Heart right ventricle (tissue), 16 donors: ENCODE results near the gene CNTN4. TPM values are rescaled to one million over a fixed set of nuclear protein-coding genes. Genes with fewer than 3 reads are reported as not detected.

Experiments
- ATAC-seq, 8 donors: fragments of 200-7000 bp; cut with Tn5 transposase; one replicate each; pipeline ENCODE4 v1.9.1; 2020; ENCODE audit warnings: mild to moderate bottlenecking in 8 of 8, moderate library complexity in 8 of 8, moderate number of reproducible peaks in 1 of 8
- DNase-seq, 2 donors: peaks; one replicate each; pipeline ENCODE4 v3.0.0-alpha.2; 2020
- H3K27ac ChIP-seq, 10 donors: fragments of 200-600 bp; sonication (generic) in 2 of 10; one replicate each; pipeline versions ENCODE4 v1.5.0 to v1.8.0; 2020 to 2022; ENCODE audit warnings: mild to moderate bottlenecking in 3 of 10
- H3K27me3 ChIP-seq, 7 donors: fragments of 200-600 bp; one replicate each; pipeline ENCODE4 v1.8.0; 2021 to 2022; ENCODE audit warnings: mild to moderate bottlenecking in 2 of 7
- H3K36me3 ChIP-seq, 9 donors: fragments of 200-600 bp; sonication (generic) in 1 of 9; one replicate each; pipeline versions ENCODE4 v1.5.0 to v1.8.0; 2020 to 2022; ENCODE audit warnings: mild to moderate bottlenecking in 2 of 9
- H3K4me1 ChIP-seq, 9 donors: fragments of 200-600 bp; sonication (generic) in 1 of 9; one replicate each; pipeline versions ENCODE4 v1.5.0 to v1.8.0; 2020 to 2022; ENCODE audit warnings: mild to moderate bottlenecking in 4 of 9
- H3K4me3 ChIP-seq, 10 donors: fragments of 200-600 bp; sonication (generic) in 2 of 10; one replicate each; pipeline versions ENCODE4 v1.5.0 to v1.8.0; 2020 to 2022; ENCODE audit warnings: mild to moderate bottlenecking in 7 of 10, moderate library complexity in 2 of 10
- H3K9me3 ChIP-seq, 11 donors: fragments of 200-600 bp in 10 of 11; sonication (generic) in 2 of 11; one replicate each; pipeline versions ENCODE4 v1.5.0 to v1.8.0; 2013 to 2022; ENCODE audit warnings: mild to moderate bottlenecking in 2 of 11, control low read depth in 1 of 11, moderate library complexity in 1 of 11
- CTCF ChIP-seq, 9 donors: fragments of 200-600 bp; sonication (generic) in 2 of 9; IDR thresholded peaks; one replicate each; pipeline versions ENCODE4 v1.5.0 to v1.8.0; 2021 to 2022; ENCODE audit warnings: antibody characterized with exemption in 9 of 9, mild to moderate bottlenecking in 5 of 9, moderate library complexity in 1 of 9
- WGBS, 2 donors: extraction: QIAGEN DNeasy Blood & Tissue Kit; methylation state at CpG; one replicate each; pipeline ENCODE4 v1.1.7; 2013; ENCODE audit warnings: inconsistent platforms in 1 of 2; 5-methylcytosine and 5-hydroxymethylcytosine counted together
- intact Hi-C, 10 donors: fragments of 100-400 bp; cut with DNase I; formaldehyde crosslinking; loops; one replicate each; pipeline versions ENCODE4 v1.11.1 to v1.14.2; 2022
- polyA plus RNA-seq, 2 donors: library from polyadenylated mRNA; stranded (reverse); fragments of 200-250 nt; gene quantifications; one replicate each; pipeline ENCODE4 v1.2.3, GENCODE V29; 2013
- total RNA-seq, 10 donors: library from RNA; stranded (reverse); fragmentation: NEBNext Ultra II Directional in 3 of 10; extraction: Animal tissue kit (Norgen Biotek cat#: 25700) in 3 of 10; gene quantifications; one replicate each; pipeline versions ENCODE4 v1.2.1 to v1.2.4, GENCODE V29; 2021 to 2023
- donor health status: Arrhythmogenic right ventricular cardiomyopathy.
- donor health status: ischemic (EF 13 %, LVEDD 7.1; RV severe dilation, severe dysfunction).
- donor health status: healthy with polysubstance abuse.
- donor health status: DM: no; HTN: yes; CAD: no.
- donor health status: DM: no; HTN: no; CAD: no.
- donor health status: ischemic (EF 25% LVEDD 6.9; RV normal size, moderate dysfunction).
- donor health status: ischemic (EF 25% LVEDD 5.7; RV mildly dilated, moderate dysfunction).
- donor health status: healthy.
- donor health status: DM: yes; HTN: yes; CAD: no.
- donor health status: Ischemic cardiomyopathy.
- donor health status: ischemic (EF 35%, LVEDD 5.7; RV mildly dilated, moderate dysfunction).
- donor health status: nonischemic (EF 11% LVEDD 7.7; RV severe dilation, severe dysfunction).
- donor health status: DM: yes; HTN: yes; CAD: no.
- donor health status: PGD.
- donor health status: ischemic (EF 29% LVEDD 5.4; RV normal size, mild dysfunction).
- donor health status: nonischemic (EF 23%, LVEDD 6.1; RV moderate dilation, normal function).

Gene CNTN4
- total and polyA plus RNA-seq, 12 donors: 0.48 to 4.7 (median 2.5) TPM

DNA sequence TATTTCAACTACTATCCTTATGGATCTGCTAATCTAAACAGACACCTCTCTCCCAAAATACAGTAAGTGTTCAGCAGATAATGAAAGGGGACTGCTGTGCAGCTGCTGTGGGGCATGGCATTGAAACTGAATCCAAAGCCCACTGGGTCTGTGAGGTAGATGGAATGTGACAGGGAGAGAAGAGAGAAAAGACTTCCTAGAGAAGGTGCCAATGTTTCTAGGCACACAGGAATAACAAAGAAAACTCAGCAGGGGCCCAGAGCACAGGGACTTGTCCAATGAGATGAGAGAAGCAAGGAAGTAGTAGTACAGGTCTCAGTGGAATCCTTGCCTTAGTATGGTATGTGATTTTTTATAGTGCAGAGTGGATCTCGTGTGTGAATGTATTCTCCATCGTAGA lies 553.7 kb downstream of the CNTN4 start:
- WGBS, 2 donors: 33 to 35% methylated on average over 2 of the region's 2 CpGs
- H3K4me3 ChIP-seq: no peak overlapping the region

DNA sequence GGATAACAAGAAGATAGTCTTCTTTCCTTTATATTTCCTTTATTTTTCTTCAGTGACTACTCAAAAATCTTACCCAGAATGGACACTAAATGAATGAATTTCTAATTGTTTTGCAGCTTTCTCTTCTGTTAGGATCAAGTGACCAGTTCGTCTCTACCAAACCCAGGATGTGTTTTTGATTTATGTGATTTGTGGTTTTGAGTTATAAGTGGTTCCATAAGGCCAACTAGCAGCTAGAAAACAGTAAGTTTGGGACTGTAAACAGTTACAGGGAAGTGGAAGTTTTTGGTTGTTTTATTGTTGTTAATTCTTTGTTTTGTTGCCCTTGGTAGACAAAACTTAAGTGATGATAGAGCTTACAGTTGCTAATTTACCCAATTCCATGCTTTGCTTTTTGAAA lies 555.0 kb downstream of the CNTN4 start:
- Histone ChIP-seq H3K27me3 (no peaks in the 10 kb centered on the region), H3K36me3 (no peaks in the 10 kb centered on the region), H3K9me3 (peaks cover 0 to 24% (median 4%) of the 10 kb centered on the region in 11 donors), H3K4me1 (peaks cover 0 to 22% (median 0%) of the 10 kb centered on the region in 9 donors), H3K4me3 (no peak overlapping the region), H3K27ac (no peak overlapping the region)
- WGBS, 2 donors: 66 to 74% methylated on average over 1 of the region's 1 CpG
- intact Hi-C loops: no loop called here
- ATAC-seq (no peak), DNase-seq (no peak)
- TF ChIP-seq CTCF (IDR thresholded peaks at IDR 0.05): no peak

More for the DNA sequence above, 553.7 kb downstream of the CNTN4 start:
- intact Hi-C loops: no loop called here
- no peak overlapping the region for H3K27ac ChIP-seq
- no peaks in the 10 kb centered on the region for H3K27me3 ChIP-seq
- TF ChIP-seq CTCF (IDR thresholded peaks at IDR 0.05): no peak
- no peaks in the 10 kb centered on the region for H3K36me3 ChIP-seq
- peaks cover 0 to 22% (median 0%) of the 10 kb centered on the region in 9 donors for H3K4me1 ChIP-seq
- DNase-seq: no peak
- peaks cover 0 to 28% (median 4%) of the 10 kb centered on the region in 11 donors for H3K9me3 ChIP-seq
- no peak for ATAC-seq

DNA sequence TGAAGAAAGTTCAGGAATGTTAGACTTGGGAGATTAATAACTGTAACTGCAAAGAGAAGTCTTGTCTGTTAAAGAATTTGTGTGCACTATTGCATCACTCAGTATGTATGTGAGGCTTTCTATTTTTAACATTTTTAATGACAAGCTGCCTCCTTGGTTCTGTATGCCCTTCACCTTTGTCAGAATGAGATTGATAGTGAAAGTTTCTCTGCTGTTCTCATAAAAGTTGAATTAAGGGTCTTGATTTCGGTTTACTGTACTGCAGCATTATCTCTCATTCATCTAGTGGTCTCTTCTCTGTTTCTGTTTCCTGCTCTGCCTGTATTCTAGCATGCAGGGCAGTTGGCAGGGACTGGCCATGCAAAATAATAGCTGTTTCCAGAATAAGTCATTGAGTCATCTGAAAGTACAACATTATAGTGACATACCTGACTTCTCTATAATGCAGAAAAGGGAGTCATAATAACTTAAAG lies 556.6 kb downstream of the CNTN4 start:
- WGBS, 2 donors: 15 to 29% methylated on average over 1 of the region's 1 CpG
- Histone ChIP-seq H3K4me1 (peaks cover 0 to 22% (median 0%) of the 10 kb centered on the region in 9 donors), H3K27me3 (no peaks in the 10 kb centered on the region), H3K9me3 (peaks cover 0 to 11% (median 0%) of the 10 kb centered on the region in 11 donors), H3K36me3 (no peaks in the 10 kb centered on the region), H3K27ac (no peak overlapping the region), H3K4me3 (no peak overlapping the region)
- DNase-seq (no peak), ATAC-seq (peak in 3 of 8 donors; percentile 54 to 75 (median 63))
- intact Hi-C loops: loop anchor here in 1 of 10 donors (5.0 kb wide), 1 partner anchor 193 kb away; no protein-coding TSS in a partner anchor
- no peak for TF ChIP-seq CTCF (IDR thresholded peaks at IDR 0.05)

GRCh38 chr3:2656806-2657777 lies 558.4 kb downstream of the CNTN4 start:
- no peak overlapping the region for H3K27ac ChIP-seq
- DNase-seq (no peak), ATAC-seq (no peak)
- H3K4me3 ChIP-seq: no peak overlapping the region
- no peaks in the 10 kb centered on the region for H3K27me3 ChIP-seq
- H3K36me3 ChIP-seq: no peaks in the 10 kb centered on the region
- no peak for TF ChIP-seq CTCF (IDR thresholded peaks at IDR 0.05)
- WGBS, 2 donors: 59 to 66% methylated on average over 10 of the region's 10 CpGs
- intact Hi-C loops: loop anchor here in 1 of 10 donors (5.0 kb wide), 1 partner anchor 195 kb away; no protein-coding TSS in a partner anchor
- H3K9me3 ChIP-seq: no peaks in the 10 kb centered on the region
- H3K4me1 ChIP-seq: peaks cover 0 to 22% (median 0%) of the 10 kb centered on the region in 9 donors
